HCT116 (cell line): Measurements from ENCODE around the gene IGFLR1. TPM values are rescaled to one million over a fixed set of nuclear protein-coding genes. Genes with fewer than 3 reads are reported as not detected.

Experiments used
- ATAC-seq: fragments of 200-7000 bp; cut with Tn5 transposase; 2 replicates; pipeline ENCODE4 v1.9.1; 2020; ENCODE audit warnings: mild to moderate bottlenecking, moderate library complexity
- BruUV-seq: library from RNA; stranded (reverse); fragments of 400-500 nt; replicated peaks from 2 replicates; lab custom pipeline; 2021; lab: Mats Ljungman, UMichigan
- CTCF ChIA-PET: fragments of 300-600 bp; sonication (Branson Sonifier 250); formaldehyde crosslinking; loops from one replicate; lab custom pipeline; 2021; ENCODE audit warnings: antibody characterized with exemption; lab: Charles Lee
- POLR2A ChIA-PET: fragments of 300-600, 350-600 bp; sonication (Branson Sonifier 250); formaldehyde crosslinking; loops from one replicate; lab custom pipeline; 2021; ENCODE audit warnings: antibody characterized with exemption; lab: Charles Lee
- RAD21 ChIA-PET, 2 experiments: fragments of 300-600 bp; sonication (Branson Sonifier 250); formaldehyde crosslinking; loops; one replicate each; lab custom pipeline; 2023; ENCODE audit warnings: low total read pairs in 2 of 2; ENCODE audit not compliant: uncharacterized antibody in 2 of 2, unreplicated experiment in 2 of 2, low non-redundant PET in 1 of 2; lab: Charles Lee
- DNase-seq: peaks from one replicate; pipeline ENCODE4 v3.0.0-alpha.2; 2010; ENCODE audit warnings: low read depth, low spot score
- H2AFZ ChIP-seq: fragments of 200-600 bp; shearing (Covaris generic), sonication (generic); 2 replicates; pipeline ENCODE4 v1.6.1; 2017; ENCODE audit warnings: low read depth, mixed run types, mixed read lengths, antibody characterized with exemption, low read length; ENCODE audit not compliant: poor library complexity, severe bottlenecking
- H3K27ac ChIP-seq: 2 replicates; pipeline ENCODE4 v1.5.1; 2012; ENCODE audit warnings: low read depth, low read length
- H3K27me3 ChIP-seq: fragments of 200-600 bp; sonication (generic); 2 replicates; pipeline ENCODE4 v1.6.1; 2016; ENCODE audit warnings: mixed run types, low read length, mixed read lengths; ENCODE audit not compliant: insufficient read depth
- H3K36me3 ChIP-seq, 2 experiments: fragments of 200-500 bp in 1 of 2; fragments of 200-600 bp in 1 of 2; sonication (Bioruptor generic) in 1 of 2; sonication (generic) in 1 of 2; 2 replicates each; pipeline versions ENCODE4 v1.5.1 to v1.6.1; 2014 to 2016; ENCODE audit warnings: low read length in 2 of 2, inconsistent platforms in 1 of 2, mixed read lengths in 1 of 2, mixed run types in 1 of 2; ENCODE audit not compliant: insufficient read depth in 2 of 2, control insufficient read depth in 1 of 2
- H3K4me1 ChIP-seq, 2 experiments: fragments of 200-600 bp in 1 of 2; sonication (generic) in 1 of 2; 2 replicates each; pipeline versions ENCODE4 v1.5.1 to v1.6.1; 2012 to 2017; ENCODE audit warnings: low read length in 2 of 2, inconsistent platforms in 1 of 2, mild to moderate bottlenecking in 1 of 2, mixed read lengths in 1 of 2, mixed run types in 1 of 2, moderate library complexity in 1 of 2; ENCODE audit not compliant: insufficient read depth in 2 of 2, control insufficient read depth in 1 of 2
- H3K4me2 ChIP-seq: fragments of 200-600 bp; sonication (generic); 2 replicates; pipeline ENCODE4 v1.6.1; 2017; ENCODE audit warnings: mixed run types, low read length, mixed read lengths
- H3K4me3 ChIP-seq, 2 experiments: fragments of 200-600 bp in 1 of 2; sonication (generic) in 1 of 2; replicated peaks in 1 of 2; 2 replicates each; pipeline ENCODE4 v1.5.1; 2011 to 2016; ENCODE audit warnings: low read length in 2 of 2, control low read depth in 1 of 2, low read depth in 1 of 2, mild to moderate bottlenecking in 1 of 2, mixed read lengths in 1 of 2, mixed run types in 1 of 2
- H3K79me2 ChIP-seq: fragments of 200-600 bp; sonication (generic); 2 replicates; pipeline ENCODE4 v1.6.1; 2017; ENCODE audit warnings: mild to moderate bottlenecking, mixed run types, low read length, moderate library complexity, mixed read lengths; ENCODE audit not compliant: insufficient read depth
- H3K9ac ChIP-seq: fragments of 200-600 bp; sonication (generic); 2 replicates; pipeline ENCODE4 v1.6.1; 2016; ENCODE audit warnings: low read length, mixed read lengths
- H3K9me2 ChIP-seq: fragments of 200-600 bp; sonication (generic), shearing (Covaris generic); 2 replicates; pipeline ENCODE4 v1.6.1; 2017; ENCODE audit warnings: mixed run types, mild to moderate bottlenecking, moderate library complexity; ENCODE audit not compliant: insufficient read depth
- H3K9me3 ChIP-seq, 2 experiments: fragments of 200-500 bp in 1 of 2; fragments of 200-600 bp in 1 of 2; sonication (Bioruptor generic) in 1 of 2; sonication (generic) in 1 of 2; 2 replicates each; pipeline ENCODE4 v1.6.1; 2014 to 2017; ENCODE audit warnings: low read length in 2 of 2, mixed read lengths in 2 of 2, inconsistent platforms in 1 of 2, low read depth in 1 of 2, mild to moderate bottlenecking in 1 of 2, mixed run types in 1 of 2, moderate library complexity in 1 of 2; ENCODE audit not compliant: control insufficient read depth in 1 of 2, insufficient read depth in 1 of 2
- H4K20me1 ChIP-seq: fragments of 200-600 bp; sonication (generic), shearing (Covaris generic); 2 replicates; pipeline ENCODE4 v1.6.1; 2017; ENCODE audit warnings: mixed run types, mild to moderate bottlenecking, moderate library complexity; ENCODE audit not compliant: insufficient read depth
- ATF3 ChIP-seq: IDR thresholded peaks from 2 replicates; pipeline ENCODE4 v1.6.1; 2012
- CBX3 ChIP-seq: IDR thresholded peaks from 2 replicates; pipeline ENCODE4 v1.6.1; 2012; ENCODE audit warnings: low read depth
- CEBPB ChIP-seq: IDR thresholded peaks from 2 replicates; pipeline ENCODE4 v1.6.1; 2012; ENCODE audit warnings: low read depth
- CTCF ChIP-seq, 3 experiments: fragments of 200-600 bp in 1 of 3; sonication (generic) in 1 of 3; IDR thresholded peaks in 2 of 3; conservative IDR thresholded peaks in 1 of 3; 2 replicates each; pipeline ENCODE4 v1.5.1; 2012 to 2017; ENCODE audit warnings: low read depth in 2 of 3, low read length in 2 of 3, antibody characterized with exemption in 1 of 3, borderline replicate concordance in 1 of 3, control low read depth in 1 of 3, mild to moderate bottlenecking in 1 of 3, mixed read lengths in 1 of 3, mixed run types in 1 of 3, moderate library complexity in 1 of 3; ENCODE audit not compliant: insufficient read depth in 1 of 3
- ELF1 ChIP-seq: IDR thresholded peaks from 2 replicates; pipeline ENCODE4 v1.6.1; 2012; ENCODE audit warnings: low read depth, borderline replicate concordance
- EZH2 ChIP-seq: fragments of 200-600 bp; sonication (generic); IDR thresholded peaks from 2 replicates; pipeline ENCODE4 v1.6.1; 2017; ENCODE audit warnings: antibody characterized with exemption, mixed run types
- FOSL1 ChIP-seq: IDR thresholded peaks from 2 replicates; pipeline ENCODE4 v1.6.1; 2012; ENCODE audit warnings: low read depth
- JUND ChIP-seq: IDR thresholded peaks from 2 replicates; pipeline ENCODE4 v1.6.1; 2012
- RAD21 ChIP-seq: IDR thresholded peaks from 2 replicates; pipeline ENCODE4 v1.6.1; 2012; ENCODE audit warnings: low read depth, mild to moderate bottlenecking
- REST ChIP-seq: IDR thresholded peaks from 2 replicates; pipeline ENCODE4 v1.6.1; 2012; ENCODE audit warnings: low read depth
- SIN3A ChIP-seq: IDR thresholded peaks from 2 replicates; pipeline ENCODE4 v1.6.1; 2012; ENCODE audit warnings: low read depth
- SP1 ChIP-seq: IDR thresholded peaks from 2 replicates; pipeline ENCODE4 v1.6.1; 2012; ENCODE audit warnings: low read depth
- SRF ChIP-seq: IDR thresholded peaks from 2 replicates; pipeline ENCODE4 v1.6.1; 2012; ENCODE audit warnings: low read depth
- TCF7L2 ChIP-seq: IDR thresholded peaks from 2 replicates; pipeline ENCODE4 v1.7.0; 2011; ENCODE audit warnings: borderline replicate concordance, inconsistent platforms; ENCODE audit not compliant: insufficient read depth, insufficient read length; ENCODE audit errors: extremely low read depth
- YY1 ChIP-seq: IDR thresholded peaks from 2 replicates; pipeline ENCODE4 v1.6.1; 2011; ENCODE audit warnings: low read length, low read depth, moderate library complexity, mild to moderate bottlenecking; ENCODE audit not compliant: insufficient replicate concordance; ENCODE audit errors: extremely low read depth
- ZNF274 ChIP-seq: fragments of 200-500 bp; sonication (Bioruptor generic); IDR thresholded peaks from 2 replicates; pipeline ENCODE4 v1.6.1; 2014; ENCODE audit warnings: mild to moderate bottlenecking, low read depth, low read length, inconsistent platforms
- intact Hi-C: fragments of 100-400 bp; cut with micrococcal nuclease; formaldehyde crosslinking; loops from 2 replicates; pipeline ENCODE4 v1.10.0; 2022
- total RNA-seq: library from RNA; stranded (reverse); gene quantifications from one replicate; pipeline ENCODE4 v1.2.1, GENCODE V29; 2021; ENCODE audit not compliant: unreplicated experiment
- TF ChIP-seq, protein P1 (sequence below): IDR thresholded peaks from 2 replicates; pipeline ENCODE4 v1.6.1; 2011; ENCODE audit warnings: mild to moderate bottlenecking, low read length, moderate library complexity; ENCODE audit not compliant: insufficient replicate concordance; ENCODE audit errors: extremely low read depth

Gene IGFLR1
- total RNA-seq, 1 experiment from 2014 or later: 8.3 TPM

DNA sequence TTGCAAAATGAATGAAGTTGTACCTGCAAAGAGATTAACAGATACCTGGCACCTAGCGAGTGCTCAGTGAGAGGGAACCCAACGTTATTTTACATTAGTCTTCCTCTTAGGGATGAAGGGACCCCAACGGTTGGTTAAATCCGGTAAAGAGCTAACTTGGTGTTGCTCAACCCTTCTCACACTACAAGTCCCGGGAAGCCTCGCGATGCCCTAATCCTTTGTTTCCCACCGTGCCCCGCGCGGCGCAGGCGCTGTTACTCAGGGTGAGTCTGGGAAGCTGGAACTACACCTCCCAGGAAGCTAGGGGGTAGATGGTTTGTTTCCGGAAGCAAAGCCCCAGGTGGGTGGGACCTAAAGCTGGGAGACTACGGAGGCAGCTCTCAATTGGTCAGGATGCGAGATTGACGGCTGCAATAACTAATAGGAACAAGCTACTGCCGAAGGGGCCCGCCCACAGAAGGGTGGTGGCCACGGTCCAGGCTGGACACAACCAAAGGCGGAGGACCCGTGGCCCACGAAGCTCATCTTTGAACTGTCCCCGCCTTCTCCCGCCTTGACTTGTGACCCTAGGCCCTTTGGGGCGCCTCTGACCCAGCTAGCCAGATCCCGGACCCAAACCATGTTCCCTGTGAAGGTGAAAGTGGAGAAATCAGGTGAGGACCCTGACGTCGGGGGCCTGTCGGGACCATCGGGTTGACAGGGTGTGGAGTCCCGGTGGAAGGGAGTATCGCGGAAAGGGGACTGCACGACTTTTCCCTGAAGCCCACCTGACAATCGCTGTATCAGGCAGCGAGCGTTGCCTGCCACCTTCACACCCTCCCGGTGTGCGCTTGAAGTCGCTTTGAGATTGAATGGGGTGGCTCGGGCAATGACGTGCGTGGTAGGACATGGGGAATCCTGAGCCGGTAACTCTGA is 6.1 kb upstream of the IGFLR1 start, which contains the start of gene LIN37:
Gene LIN37, plus strand, starts transcription at position 471 of the 915 bp plus-strand sequence. Its CDS starts 149 bp downstream, at position 620.
- H3K36me3 ChIP-seq: no peaks in the 10 kb centered on the region; a peak in 2 of 4 replicates
- H3K9me2 ChIP-seq: no peaks in the 10 kb centered on the region
- H4K20me1 ChIP-seq: no peaks in the 10 kb centered on the region
- BruUV-seq: TSS peak; percentile 24
- intact Hi-C loops: no loop called here
- ChIA-PET RAD21 (interaction anchor here in 1 of 2 experiments (0.6 to 0.9 kb wide), 2 partner anchors 8 to 9 kb away, joined by 3 to 6 read pairs; no protein-coding TSS in a partner anchor), POLR2A (interaction anchor here (0.6 to 2.1 kb wide), 17 partner anchors 8 to 239 kb away, joined by 3 to 20 read pairs (median 4); partner anchors contain the start of genes COX6B1, HSPB6 and PROSER3), CTCF (interaction anchor here (0.6 to 1.3 kb wide), 5 partner anchors 9 to 200 kb away, joined by 3 to 5 read pairs (median 3); partner anchors contain the start of gene PROSER3)
- H3K79me2 ChIP-seq: peaks cover 19% of the 10 kb centered on the region
- no peaks in the 10 kb centered on the region for H3K9me3 ChIP-seq
- H3K4me1 ChIP-seq: peaks cover 20 to 29% of the 10 kb centered on the region in 2 experiments
- H3K4me3 ChIP-seq: peak within 1 kb of the TSS; percentile 86 to 87
- peak; percentile 99 for DNase-seq
- H3K27me3 ChIP-seq: no peaks in the 10 kb centered on the region
- peak within 1 kb of the TSS; percentile 90 for H3K4me2 ChIP-seq
- peak within 1 kb of the TSS; percentile 77 for H3K9ac ChIP-seq
- no peak within 1 kb of the TSS for H2AFZ ChIP-seq
- peak within 1 kb of the TSS; percentile 54 for H3K27ac ChIP-seq
- peak; percentile 81 for ATAC-seq
- TF ChIP-seq REST (no peak), EZH2 (no peak), SP1 (peak; percentile 99), FOSL1 (no peak), CTCF (IDR thresholded peaks at IDR 0.05 in 2 of 3, conservative IDR thresholded peaks at IDR 0.05 in 1 of 3; ENCODE audit: borderline replicate concordance in 1 of 3, insufficient read depth in 1 of 3, low read depth in 2 of 3, low read length in 2 of 3) (no peak), ATF3 (no peak), ELF1 (peak; percentile 94; the same call in 1 of the 2 replicates), ZNF274 (no peak), RAD21 (no peak), YY1 (peak; percentile 31), TCF7L2 (no peak), CEBPB (no peak; the same call in 1 of the 2 replicates), SIN3A (no peak), JUND (no peak), CBX3 (no peak), SRF (no peak; the same call in 1 of the 2 replicates)
- TF ChIP-seq, protein P1, sequence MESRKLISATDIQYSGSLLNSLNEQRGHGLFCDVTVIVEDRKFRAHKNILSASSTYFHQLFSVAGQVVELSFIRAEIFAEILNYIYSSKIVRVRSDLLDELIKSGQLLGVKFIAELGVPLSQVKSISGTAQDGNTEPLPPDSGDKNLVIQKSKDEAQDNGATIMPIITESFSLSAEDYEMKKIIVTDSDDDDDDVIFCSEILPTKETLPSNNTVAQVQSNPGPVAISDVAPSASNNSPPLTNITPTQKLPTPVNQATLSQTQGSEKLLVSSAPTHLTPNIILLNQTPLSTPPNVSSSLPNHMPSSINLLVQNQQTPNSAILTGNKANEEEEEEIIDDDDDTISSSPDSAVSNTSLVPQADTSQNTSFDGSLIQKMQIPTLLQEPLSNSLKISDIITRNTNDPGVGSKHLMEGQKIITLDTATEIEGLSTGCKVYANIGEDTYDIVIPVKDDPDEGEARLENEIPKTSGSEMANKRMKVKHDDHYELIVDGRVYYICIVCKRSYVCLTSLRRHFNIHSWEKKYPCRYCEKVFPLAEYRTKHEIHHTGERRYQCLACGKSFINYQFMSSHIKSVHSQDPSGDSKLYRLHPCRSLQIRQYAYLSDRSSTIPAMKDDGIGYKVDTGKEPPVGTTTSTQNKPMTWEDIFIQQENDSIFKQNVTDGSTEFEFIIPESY: peak; percentile 94
